Glutamatergic neuron (in vitro differentiated cells): Measurements from ENCODE around the gene TAF11L12. TPM values are rescaled to one million over a fixed set of nuclear protein-coding genes. Genes with fewer than 3 reads are reported as not detected.
"Not testable (repeated sequence)": the region's sequence is repeated elsewhere in the genome, so short reads cannot be mapped to it uniquely, and the experiment has no call there.

Source experiments
- DNase-seq: peaks from one replicate; pipeline ENCODE4 v3.0.0; 2022
- H3K27ac Mint-ChIP-seq: one replicate; pipeline ENCODE4 v1.8.0; 2020; ENCODE audit warnings: mild to moderate bottlenecking, mixed read lengths, inconsistent platforms; ENCODE audit not compliant: unreplicated experiment
- H3K27me3 Mint-ChIP-seq: one replicate; pipeline ENCODE4 v1.8.0; 2020; ENCODE audit warnings: mild to moderate bottlenecking, moderate library complexity, mixed read lengths, inconsistent platforms; ENCODE audit not compliant: unreplicated experiment
- H3K36me3 Mint-ChIP-seq: one replicate; pipeline ENCODE4 v1.8.0; 2020; ENCODE audit warnings: mild to moderate bottlenecking, mixed read lengths, inconsistent platforms; ENCODE audit not compliant: unreplicated experiment
- H3K4me1 Mint-ChIP-seq: one replicate; pipeline ENCODE4 v1.8.0; 2020; ENCODE audit warnings: mild to moderate bottlenecking, low read depth, mixed read lengths, inconsistent platforms; ENCODE audit not compliant: unreplicated experiment
- H3K4me3 Mint-ChIP-seq: one replicate; pipeline ENCODE4 v1.8.0; 2020; ENCODE audit warnings: mild to moderate bottlenecking, mixed read lengths, inconsistent platforms; ENCODE audit not compliant: unreplicated experiment
- H3K9me3 Mint-ChIP-seq: one replicate; pipeline ENCODE4 v1.8.0; 2020; ENCODE audit warnings: mild to moderate bottlenecking, moderate library complexity, mixed read lengths, inconsistent platforms; ENCODE audit not compliant: unreplicated experiment
- CTCF ChIP-seq: fragments of 200-600 bp; sonication (generic); IDR thresholded peaks from one replicate; pipeline ENCODE4 v1.5.0; 2021; ENCODE audit not compliant: partially characterized antibody, unreplicated experiment
- long read RNA-seq: library from polyadenylated mRNA; unstranded; transcript quantifications from one replicate; pipeline ENCODE4 v2.0.0, GENCODE V29; 2020; ENCODE audit not compliant: unreplicated experiment
- total RNA-seq: library from RNA; stranded (reverse); fragmentation: NEBNext Ultra II Directional; extraction: Animal tissue kit (Norgen Biotek cat#: 25700); gene quantifications from one replicate; pipeline ENCODE4 v1.2.1, GENCODE V29; 2021; ENCODE audit not compliant: unreplicated experiment

The TAF11L12 gene
- total RNA-seq: 2.4 TPM
- long read RNA-seq, partial matches to known transcripts: 0 of 3 reads
- long read RNA-seq, other reads (novel, unspliced or antisense): 2 of 3 reads

DNA sequence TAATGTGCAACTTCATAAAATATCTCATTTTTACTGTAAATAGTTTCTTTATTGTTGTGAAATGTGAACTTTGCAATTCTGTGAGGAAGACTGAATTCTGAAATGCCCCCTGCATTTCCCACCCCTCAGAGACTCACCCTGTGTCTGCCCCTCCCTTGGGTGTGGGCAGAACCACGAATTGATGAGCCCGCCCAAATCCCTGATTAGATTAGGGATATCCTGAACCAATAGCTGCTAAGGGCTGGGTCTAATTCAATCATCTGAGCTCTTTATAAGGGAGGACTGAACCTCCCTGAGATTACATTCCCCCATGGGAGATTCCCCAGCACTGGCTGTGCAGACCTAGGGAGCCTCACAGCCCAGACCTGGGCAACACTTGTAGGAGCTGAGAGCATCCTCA is at the start of gene TAF11L12:
Gene TAF11L12 (plus strand): TSS at position 301 of the 400 bp plus-strand sequence.
- DNase-seq, H3K27ac Mint-ChIP-seq, H3K27me3 Mint-ChIP-seq, H3K4me3 Mint-ChIP-seq, H3K9me3 Mint-ChIP-seq, H3K36me3 Mint-ChIP-seq: not testable (repeated sequence)
- H3K4me1 Mint-ChIP-seq: peaks cover 11% of the 10 kb centered on the region

DNA sequence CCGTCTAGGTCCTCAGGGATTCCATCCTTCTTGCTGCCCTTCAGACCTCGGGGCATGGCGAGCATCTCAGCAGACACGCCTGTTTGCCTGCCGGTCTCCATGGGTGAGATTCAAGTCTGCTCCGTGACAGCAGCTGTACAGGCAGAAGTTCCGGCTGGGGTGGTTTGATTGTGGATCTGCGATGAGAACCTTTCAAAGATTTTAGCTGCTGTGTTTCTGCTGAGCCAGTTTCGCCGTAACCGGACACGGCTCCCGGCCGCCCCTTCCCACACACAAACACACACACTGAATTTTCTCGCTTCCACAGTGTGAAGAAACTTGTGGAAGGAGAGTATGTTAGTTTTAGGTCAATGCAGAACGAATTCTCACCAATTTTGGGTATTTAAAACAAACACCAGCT is 24.5 kb upstream of the TAF11L12 start, which contains the start of gene TAF11L7:
Gene TAF11L7 (minus strand): TSS at position 101 of the 400 bp plus-strand sequence.
- H3K9me3 Mint-ChIP-seq, H3K4me3 Mint-ChIP-seq, H3K27me3 Mint-ChIP-seq, H3K36me3 Mint-ChIP-seq, H3K27ac Mint-ChIP-seq, DNase-seq, H3K4me1 Mint-ChIP-seq: not testable (repeated sequence)

- not testable (repeated sequence) for H3K4me1 Mint-ChIP-seq, H3K27me3 Mint-ChIP-seq, H3K36me3 Mint-ChIP-seq, H3K4me3 Mint-ChIP-seq, DNase-seq, H3K27ac Mint-ChIP-seq, H3K9me3 Mint-ChIP-seq
Observed at GRCh38 chr5:17590860-17591259, 19.3 kb upstream of the TAF11L12 start, which contains the start of gene TAF11L8. Gene TAF11L8 (minus strand): TSS chr5:17590960.

DNA sequence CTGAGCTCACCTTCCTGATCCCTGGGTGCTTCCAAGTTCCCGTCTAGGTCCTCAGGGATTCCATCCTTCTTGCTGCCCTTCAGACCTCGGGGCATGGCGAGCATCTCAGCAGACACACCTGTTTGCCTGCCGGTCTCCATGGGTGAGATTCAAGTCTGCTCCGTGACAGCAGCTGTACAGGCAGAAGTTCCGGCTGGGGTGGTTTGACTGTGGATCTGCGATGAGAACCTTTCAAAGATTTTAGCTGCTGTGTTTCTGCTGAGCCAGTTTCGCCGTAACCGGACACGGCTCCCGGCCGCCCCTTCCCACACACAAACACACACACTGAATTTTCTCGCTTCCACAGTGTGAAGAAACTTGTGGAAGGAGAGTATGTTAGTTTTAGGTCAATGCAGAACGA is 15.9 kb upstream of the TAF11L12 start, which contains the start of gene TAF11L9:
Gene TAF11L9 (minus strand): TSS at position 140 of the 400 bp plus-strand sequence.
- not testable (repeated sequence) for H3K27ac Mint-ChIP-seq, H3K4me1 Mint-ChIP-seq, H3K4me3 Mint-ChIP-seq, DNase-seq, H3K27me3 Mint-ChIP-seq, H3K9me3 Mint-ChIP-seq, H3K36me3 Mint-ChIP-seq

DNA sequence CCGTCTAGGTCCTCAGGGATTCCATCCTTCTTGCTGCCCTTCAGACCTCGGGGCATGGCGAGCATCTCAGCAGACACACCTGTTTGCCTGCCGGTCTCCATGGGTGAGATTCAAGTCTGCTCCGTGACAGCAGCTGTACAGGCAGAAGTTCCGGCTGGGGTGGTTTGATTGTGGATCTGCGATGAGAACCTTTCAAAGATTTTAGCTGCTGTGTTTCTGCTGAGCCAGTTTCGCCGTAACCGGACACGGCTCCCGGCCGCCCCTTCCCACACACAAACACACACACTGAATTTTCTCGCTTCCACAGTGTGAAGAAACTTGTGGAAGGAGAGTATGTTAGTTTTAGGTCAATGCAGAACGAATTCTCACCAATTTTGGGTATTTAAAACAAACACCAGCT is 12.5 kb upstream of the TAF11L12 start, which contains the start of gene TAF11L10:
Gene TAF11L10 (minus strand): TSS at position 101 of the 400 bp plus-strand sequence.
- H3K9me3 Mint-ChIP-seq, H3K27me3 Mint-ChIP-seq, H3K4me1 Mint-ChIP-seq, H3K27ac Mint-ChIP-seq, DNase-seq, H3K4me3 Mint-ChIP-seq, H3K36me3 Mint-ChIP-seq: not testable (repeated sequence)

DNA sequence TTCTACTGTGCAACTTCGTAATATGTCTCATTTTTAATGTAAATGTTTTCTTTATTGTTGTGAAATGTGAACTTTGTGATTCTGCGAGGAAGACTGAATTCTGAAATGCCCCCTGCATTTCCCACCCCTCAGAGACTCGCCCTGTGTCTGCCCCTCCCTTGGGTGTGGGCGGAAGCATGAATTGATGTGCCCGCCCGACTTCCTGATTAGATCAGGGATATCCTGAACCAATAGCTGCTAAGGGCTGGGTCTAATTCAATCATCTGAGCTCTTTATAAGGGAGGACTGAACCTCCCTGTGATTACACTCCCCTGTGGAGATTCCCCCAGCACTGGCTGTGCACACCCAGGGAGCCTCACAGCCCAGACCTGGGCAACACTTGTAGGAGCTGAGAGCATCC is 6.3 kb upstream of the TAF11L12 start, which contains the start of gene TAF11L11:
Gene TAF11L11 (plus strand): TSS at position 304 of the 400 bp plus-strand sequence.
- H3K27me3 Mint-ChIP-seq, DNase-seq, H3K4me1 Mint-ChIP-seq, H3K4me3 Mint-ChIP-seq, H3K9me3 Mint-ChIP-seq, H3K36me3 Mint-ChIP-seq, H3K27ac Mint-ChIP-seq: not testable (repeated sequence)

- H3K4me3 Mint-ChIP-seq: no peak overlapping the region
- no peaks in the 10 kb centered on the region for H3K4me1 Mint-ChIP-seq
- no peaks in the 10 kb centered on the region for H3K36me3 Mint-ChIP-seq
- H3K27me3 Mint-ChIP-seq: no peaks in the 10 kb centered on the region
- no peak for DNase-seq
- H3K9me3 Mint-ChIP-seq: peaks cover 2% of the 10 kb centered on the region
- no peak overlapping the region for H3K27ac Mint-ChIP-seq
- no peak for TF ChIP-seq CTCF
Observed at GRCh38 chr5:17604951-17605350, 5.2 kb upstream of the TAF11L12 start.

GRCh38 chr5:17607461-17607860 is 2.7 kb upstream of the TAF11L12 start:
- not testable (repeated sequence) for H3K4me3 Mint-ChIP-seq, H3K27me3 Mint-ChIP-seq, H3K27ac Mint-ChIP-seq, DNase-seq, H3K9me3 Mint-ChIP-seq, H3K36me3 Mint-ChIP-seq, H3K4me1 Mint-ChIP-seq
